ENCODE data around the gene ZNF470. TPM values are rescaled to one million over a fixed set of nuclear protein-coding genes. Genes with fewer than 3 reads are reported as not detected.

Gene ZNF470
- polyA plus RNA-seq, 1 donor from 2014 or later = 9.6 TPM

GRCh38 chr19:56547535-56547934, 19.7 kb upstream of the ZNF470 start:
- no peaks in the 10 kb centered on the region for H3K9me2 ChIP-seq (ENCODE audit: insufficient read depth, low read length)
- no peaks in the 10 kb centered on the region for H3K27me3 ChIP-seq (ENCODE audit: insufficient read depth, low read depth, low read length)
- no peak overlapping the region for H3K4me3 ChIP-seq (ENCODE audit: low read length)
- H3K9me3 ChIP-seq (ENCODE audit: low read length) = peaks cover 23% of the 10 kb centered on the region
- H2AFZ ChIP-seq (ENCODE audit: low read depth, low read length) = no peak overlapping the region
- no peak overlapping the region for H3K4me2 ChIP-seq (ENCODE audit: low read length)
- no peak overlapping the region for H3K27ac ChIP-seq (ENCODE audit: low read length)
- H4K20me1 ChIP-seq (ENCODE audit: insufficient read depth) = no peaks in the 10 kb centered on the region
- TF ChIP-seq REST (IDR thresholded peaks at IDR 0.05; ENCODE audit: borderline replicate concordance) (no peak), CTCF (IDR thresholded peaks at IDR 0.05; ENCODE audit: poor library complexity, severe bottlenecking) (no peak), EP300 (conservative IDR thresholded peaks at IDR 0.05; ENCODE audit: poor library complexity, severe bottlenecking) (no peak), RAD21 (conservative IDR thresholded peaks at IDR 0.05) (no peak), EZH2 (IDR thresholded peaks at IDR 0.05; ENCODE audit: borderline replicate concordance, insufficient read depth, low read length, poor library complexity, severe bottlenecking) (no peak), MXI1 (conservative IDR thresholded peaks at IDR 0.05; ENCODE audit: poor library complexity, severe bottlenecking) (no peak), POLR2AphosphoS5 (IDR thresholded peaks at IDR 0.05) (no peak), TAF1 (IDR thresholded peaks at IDR 0.05; ENCODE audit: low read depth) (no peak), SMC3 (conservative IDR thresholded peaks at IDR 0.05; ENCODE audit: poor library complexity) (no peak)
- peaks cover 21% of the 10 kb centered on the region for H3K79me2 ChIP-seq (replicated peaks; ENCODE audit: insufficient read depth, low read length)
- H3K36me3 ChIP-seq (ENCODE audit: insufficient read depth, low read length) = peaks cover 71% of the 10 kb centered on the region
- H3F3A ChIP-seq (ENCODE audit: insufficient read depth, low read length, poor library complexity, severe bottlenecking) = no peaks in the 10 kb centered on the region
- no peak overlapping the region for H3K9ac ChIP-seq (ENCODE audit: low read length)

GRCh38 chr19:56554272-56554869, 12.9 kb upstream of the ZNF470 start:
- H4K20me1 ChIP-seq (ENCODE audit: insufficient read depth) = no peaks in the 10 kb centered on the region
- no peaks in the 10 kb centered on the region for H3K9me2 ChIP-seq (ENCODE audit: insufficient read depth, low read length)
- peaks cover 25% of the 10 kb centered on the region for H3K9me3 ChIP-seq (ENCODE audit: low read length)
- peaks cover 46% of the 10 kb centered on the region for H3K36me3 ChIP-seq (ENCODE audit: insufficient read depth, low read length)
- H3F3A ChIP-seq (ENCODE audit: insufficient read depth, low read length, poor library complexity, severe bottlenecking) = no peaks in the 10 kb centered on the region
- H3K27me3 ChIP-seq (ENCODE audit: insufficient read depth, low read depth, low read length) = no peaks in the 10 kb centered on the region
- H3K9ac ChIP-seq (ENCODE audit: low read length) = no peak overlapping the region
- TF ChIP-seq CTCF (IDR thresholded peaks at IDR 0.05; ENCODE audit: poor library complexity, severe bottlenecking) = no peak
- TF ChIP-seq RAD21 (conservative IDR thresholded peaks at IDR 0.05) = no peak
- TF ChIP-seq TAF1 (IDR thresholded peaks at IDR 0.05; ENCODE audit: low read depth) = no peak
- no peak for TF ChIP-seq REST (IDR thresholded peaks at IDR 0.05; ENCODE audit: borderline replicate concordance)
- TF ChIP-seq SMC3 (conservative IDR thresholded peaks at IDR 0.05; ENCODE audit: poor library complexity) = no peak
- no peak for TF ChIP-seq EZH2 (IDR thresholded peaks at IDR 0.05; ENCODE audit: borderline replicate concordance, insufficient read depth, low read length, poor library complexity, severe bottlenecking)
- no peak for TF ChIP-seq POLR2AphosphoS5 (IDR thresholded peaks at IDR 0.05)
- no peak for TF ChIP-seq EP300 (conservative IDR thresholded peaks at IDR 0.05; ENCODE audit: poor library complexity, severe bottlenecking)
- no peak for TF ChIP-seq MXI1 (conservative IDR thresholded peaks at IDR 0.05; ENCODE audit: poor library complexity, severe bottlenecking)
- H2AFZ ChIP-seq (ENCODE audit: low read depth, low read length) = no peak overlapping the region
- no peak overlapping the region for H3K4me3 ChIP-seq (ENCODE audit: low read length)
- H3K27ac ChIP-seq (ENCODE audit: low read length) = no peak overlapping the region
- no peaks in the 10 kb centered on the region for H3K79me2 ChIP-seq (replicated peaks; ENCODE audit: insufficient read depth, low read length)
- no peak overlapping the region for H3K4me2 ChIP-seq (ENCODE audit: low read length)
